CD4-positive, CD25-positive, alpha-beta regulatory T cell (primary cell): Measurements from ENCODE around the gene TFF2. TPM values are rescaled to one million over a fixed set of nuclear protein-coding genes. Genes with fewer than 3 reads are reported as not detected.

ENCODE experiments used
- ATAC-seq, 2 donors: fragments of 150-1000 bp; cut with Tn5 transposase; one replicate each; pipeline ENCODE4 v1.10.0; 2021; ENCODE audit warnings: low read depth in 2 of 2, moderate number of reproducible peaks in 2 of 2, moderate library complexity in 1 of 2
- DNase-seq, 3 donors: peaks; one replicate each; pipeline versions ENCODE4 v3.0.0 to v3.0.0-alpha.2; 2012 to 2022; ENCODE audit warnings: mixed read lengths in 1 of 3
- H3K27ac ChIP-seq: one replicate; pipeline ENCODE4 v1.7.0; 2013; ENCODE audit warnings: mild to moderate bottlenecking, low read length; ENCODE audit not compliant: insufficient read depth, poor library complexity, severe bottlenecking
- H3K27me3 ChIP-seq: one replicate; pipeline ENCODE4 v1.7.0; 2013; ENCODE audit warnings: low read length; ENCODE audit not compliant: control insufficient read depth, insufficient read depth
- H3K36me3 ChIP-seq: one replicate; pipeline ENCODE4 v1.7.0; 2013; ENCODE audit warnings: mild to moderate bottlenecking, low read length, moderate library complexity; ENCODE audit not compliant: control insufficient read depth, insufficient read depth
- H3K4me1 ChIP-seq: 2 replicates; pipeline ENCODE4 v1.7.0; 2013; ENCODE audit warnings: mild to moderate bottlenecking, low read length; ENCODE audit not compliant: insufficient read depth, control insufficient read depth, poor library complexity, severe bottlenecking
- H3K4me3 ChIP-seq: one replicate; pipeline ENCODE4 v1.7.0; 2013; ENCODE audit warnings: low read depth, mild to moderate bottlenecking, low read length, moderate library complexity
- H3K9me3 ChIP-seq, 2 experiments: 1 replicate in 1 of 2; 2 replicates in 1 of 2; pipeline ENCODE4 v1.7.0; 2013; ENCODE audit warnings: low read length in 2 of 2, mild to moderate bottlenecking in 1 of 2, moderate library complexity in 1 of 2; ENCODE audit not compliant: control insufficient read depth in 2 of 2
- H3K27ac Mint-ChIP-seq, 3 donors: one replicate each; pipeline ENCODE4 v1.8.0; 2020 to 2022; ENCODE audit warnings: mild to moderate bottlenecking in 3 of 3, mixed read lengths in 3 of 3, moderate library complexity in 2 of 3
- H3K27me3 Mint-ChIP-seq: one replicate; pipeline ENCODE4 v1.8.0; 2022; ENCODE audit warnings: mild to moderate bottlenecking, mixed read lengths
- H3K36me3 Mint-ChIP-seq: one replicate; pipeline ENCODE4 v1.8.0; 2020; ENCODE audit warnings: mixed read lengths
- H3K4me1 Mint-ChIP-seq, 4 donors: one replicate each; pipeline ENCODE4 v1.8.0; 2020 to 2022; ENCODE audit warnings: mixed read lengths in 4 of 4, mild to moderate bottlenecking in 1 of 4
- H3K4me3 Mint-ChIP-seq, 4 donors: one replicate each; pipeline ENCODE4 v1.8.0; 2020 to 2022; ENCODE audit warnings: mild to moderate bottlenecking in 4 of 4, mixed read lengths in 4 of 4, moderate library complexity in 3 of 4
- H3K9me3 Mint-ChIP-seq, 7 donors: one replicate each; pipeline ENCODE4 v1.8.0; 2020 to 2022; ENCODE audit warnings: mixed read lengths in 7 of 7, mild to moderate bottlenecking in 3 of 7, moderate library complexity in 2 of 7
- polyA plus RNA-seq, 4 donors: library from polyadenylated mRNA; unstranded; fragments of 300-500 nt; fragmentation: Illumina TruSeq; gene quantifications; one replicate each; pipeline ENCODE4 v1.2.3, GENCODE V29; 2021
- total RNA-seq: library from RNA; stranded (reverse); gene quantifications from one replicate; pipeline ENCODE4 v1.2.3, GENCODE V29; 2022

Gene TFF2
- total and polyA plus RNA-seq, 5 donors from 2014 or later: not detected

DNA sequence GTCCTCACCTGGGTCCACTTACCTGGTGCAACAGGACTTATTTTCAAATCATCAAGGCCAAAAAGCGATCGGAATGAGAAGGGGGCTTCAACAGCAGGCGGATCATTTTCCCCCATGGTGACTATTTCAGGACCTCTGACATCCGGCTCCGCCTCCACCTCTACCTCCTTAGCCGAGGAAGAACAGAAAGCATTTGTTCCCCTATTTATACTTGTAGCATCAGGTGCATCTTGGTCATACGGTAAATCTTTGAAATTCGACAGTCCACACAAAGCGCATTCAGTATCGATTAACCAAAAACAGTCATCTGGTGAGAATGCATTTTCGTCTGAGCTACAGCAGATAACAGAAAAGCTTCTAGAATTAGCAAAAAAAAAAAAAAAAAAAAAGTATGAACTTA is 44.5 kb upstream of the TFF2 start:
- Histone ChIP-seq H3K4me3 (no peak overlapping the region), H3K9me3 (no peaks in the 10 kb centered on the region), H3K27me3 (no peaks in the 10 kb centered on the region), H3K27ac (no peak overlapping the region), H3K36me3 (no peaks in the 10 kb centered on the region), H3K4me1 (peaks cover 33% of the 10 kb centered on the region)
- H3K4me3 Mint-ChIP-seq: no peak overlapping the region
- H3K27me3 Mint-ChIP-seq: no peaks in the 10 kb centered on the region
- DNase-seq (no peak), ATAC-seq (no peak)
- no peaks in the 10 kb centered on the region for H3K9me3 Mint-ChIP-seq
- peaks cover 20 to 60% (median 35%) of the 10 kb centered on the region in 4 donors for H3K4me1 Mint-ChIP-seq
- H3K36me3 Mint-ChIP-seq: no peaks in the 10 kb centered on the region
- peak overlapping the region in 2 of 3 donors; percentile 66 to 73 for H3K27ac Mint-ChIP-seq

DNA sequence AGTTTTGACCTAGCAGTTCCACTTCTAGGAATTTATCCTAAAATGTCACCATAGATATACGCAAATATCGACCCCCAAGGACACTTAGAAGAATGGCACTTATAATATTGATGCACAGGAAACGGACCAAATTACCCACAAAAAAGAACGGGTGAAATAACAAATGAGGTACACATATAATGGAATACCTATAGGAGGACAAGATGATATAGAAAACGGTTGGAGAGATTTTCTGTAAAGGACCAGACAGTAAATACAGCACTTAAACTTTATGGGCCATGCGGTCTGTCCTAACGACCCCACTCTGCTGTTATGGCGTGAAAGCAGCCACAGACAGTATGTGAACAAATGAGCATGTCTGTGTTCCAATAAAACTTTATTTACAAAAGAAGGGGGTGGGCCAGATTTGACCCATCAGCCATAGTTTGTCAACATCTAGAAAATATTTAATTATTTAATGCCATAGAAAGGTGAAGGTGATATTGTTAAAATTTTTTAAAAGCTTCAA is 42.7 kb upstream of the TFF2 start:
- H3K4me3 Mint-ChIP-seq: peak overlapping the region; percentile 16 to 51 (median 38)
- Histone ChIP-seq H3K9me3 (no peaks in the 10 kb centered on the region), H3K4me1 (peaks cover 18% of the 10 kb centered on the region), H3K27ac (peak overlapping the region; percentile 41), H3K36me3 (no peaks in the 10 kb centered on the region), H3K4me3 (peak overlapping the region; percentile 59), H3K27me3 (no peaks in the 10 kb centered on the region)
- ATAC-seq: no peak
- H3K9me3 Mint-ChIP-seq: no peaks in the 10 kb centered on the region
- H3K27ac Mint-ChIP-seq: peak overlapping the region; percentile 23 to 92 (median 47)
- DNase-seq: no peak
- H3K4me1 Mint-ChIP-seq: peaks cover 10 to 52% (median 25%) of the 10 kb centered on the region in 4 donors
- no peaks in the 10 kb centered on the region for H3K36me3 Mint-ChIP-seq
- H3K27me3 Mint-ChIP-seq: no peaks in the 10 kb centered on the region

DNA sequence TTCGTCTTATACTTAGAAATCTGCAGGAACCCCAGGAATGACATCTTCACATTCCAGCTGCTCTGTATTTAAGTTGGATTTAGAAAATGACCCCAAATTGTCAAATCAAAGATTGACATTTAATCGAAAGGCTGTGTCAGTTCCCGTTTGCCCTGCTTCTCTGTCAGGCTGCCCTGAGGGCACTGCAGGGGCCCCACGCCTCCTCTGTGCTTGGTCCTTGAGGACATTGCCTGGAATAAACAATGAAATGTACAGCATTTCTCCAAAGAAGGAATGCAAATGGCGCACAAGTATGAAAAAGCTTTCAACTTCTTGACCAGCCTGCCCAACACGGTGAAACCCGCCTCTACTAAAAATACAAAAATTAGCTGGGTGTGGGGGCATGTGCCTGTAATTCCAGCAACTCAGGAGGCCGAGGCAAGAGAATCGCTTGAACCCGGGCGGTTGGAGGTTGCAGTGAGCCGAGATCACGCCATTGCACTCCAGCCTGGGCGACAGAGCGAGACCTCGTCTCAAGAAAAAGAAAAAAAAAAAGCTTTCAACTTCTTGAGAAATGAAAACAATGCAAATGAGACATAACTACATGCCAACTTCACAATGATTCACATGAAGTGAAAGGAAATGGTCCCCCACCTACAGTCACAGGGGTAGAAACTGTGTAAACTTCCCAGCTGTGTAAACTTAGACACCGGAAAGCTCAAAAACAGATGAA is 42.1 kb upstream of the TFF2 start:
- H3K27me3 ChIP-seq: no peaks in the 10 kb centered on the region
- Mint-ChIP-seq H3K27ac (peak overlapping the region; percentile 23 to 92 (median 47)), H3K36me3 (no peaks in the 10 kb centered on the region), H3K27me3 (no peaks in the 10 kb centered on the region), H3K4me3 (peak overlapping the region; percentile 16 to 51 (median 38)), H3K4me1 (peaks cover 6 to 46% (median 20%) of the 10 kb centered on the region in 4 donors), H3K9me3 (no peaks in the 10 kb centered on the region)
- ATAC-seq (peak; percentile 94 to 97), DNase-seq (peak in 2 of 3 donors; percentile 40 to 81)
- peaks cover 12% of the 10 kb centered on the region for H3K4me1 ChIP-seq
- no peaks in the 10 kb centered on the region for H3K36me3 ChIP-seq
- peak overlapping the region; percentile 41 for H3K27ac ChIP-seq
- no peaks in the 10 kb centered on the region for H3K9me3 ChIP-seq
- peak overlapping the region; percentile 59 for H3K4me3 ChIP-seq

DNA sequence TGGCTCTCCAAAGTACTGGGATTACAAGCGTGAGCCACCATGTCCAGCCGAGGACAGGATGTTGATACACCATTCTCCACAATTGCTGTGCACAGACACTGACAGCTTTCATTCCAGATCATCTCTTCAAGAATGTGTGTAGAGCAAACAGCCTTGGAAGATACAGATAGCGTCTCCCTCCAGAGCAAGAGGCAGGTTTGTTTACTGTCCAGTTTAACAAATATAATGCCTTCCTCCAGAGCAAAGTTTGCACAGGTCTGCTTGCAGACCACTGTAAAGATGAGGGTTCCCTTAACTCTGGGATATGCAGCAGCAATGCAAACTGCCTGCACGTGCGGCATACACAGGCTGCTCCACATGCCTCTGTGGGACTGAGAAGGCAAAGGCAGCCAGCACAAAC is 40.5 kb upstream of the TFF2 start:
- peak overlapping the region in 2 of 3 donors; percentile 11 to 47 for H3K27ac Mint-ChIP-seq
- DNase-seq (no peak), ATAC-seq (no peak)
- no peaks in the 10 kb centered on the region for H3K27me3 Mint-ChIP-seq
- no peaks in the 10 kb centered on the region for H3K27me3 ChIP-seq
- no peaks in the 10 kb centered on the region for H3K36me3 ChIP-seq
- H3K9me3 Mint-ChIP-seq: no peaks in the 10 kb centered on the region
- H3K9me3 ChIP-seq: no peaks in the 10 kb centered on the region
- peaks cover 11 to 39% (median 19%) of the 10 kb centered on the region in 4 donors for H3K4me1 Mint-ChIP-seq
- H3K27ac ChIP-seq: no peak overlapping the region
- peaks cover 9% of the 10 kb centered on the region for H3K4me1 ChIP-seq
- no peak overlapping the region for H3K4me3 ChIP-seq
- no peaks in the 10 kb centered on the region for H3K36me3 Mint-ChIP-seq
- H3K4me3 Mint-ChIP-seq: no peak overlapping the region

DNA sequence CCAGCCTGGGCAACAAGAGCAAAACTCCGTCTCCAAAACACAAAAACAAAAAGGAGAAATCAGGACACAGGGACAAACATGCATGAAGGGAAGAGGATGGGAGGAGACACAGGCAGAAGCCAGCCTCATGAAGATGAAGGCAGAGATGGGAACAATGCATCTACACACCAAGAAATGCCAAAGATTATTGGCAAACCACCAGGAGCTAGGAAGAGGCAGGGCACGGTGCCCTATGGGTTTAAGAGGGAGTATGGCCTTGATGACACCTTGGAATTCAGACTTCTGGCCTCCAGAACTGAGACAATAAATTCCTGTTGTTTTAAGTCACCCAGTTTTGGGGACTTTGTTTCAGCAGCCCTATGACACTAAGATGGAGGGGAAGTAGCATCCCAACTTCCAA is 39.9 kb upstream of the TFF2 start:
- H3K4me3 Mint-ChIP-seq: no peak overlapping the region
- no peaks in the 10 kb centered on the region for H3K9me3 Mint-ChIP-seq
- no peaks in the 10 kb centered on the region for H3K36me3 Mint-ChIP-seq
- H3K36me3 ChIP-seq: no peaks in the 10 kb centered on the region
- DNase-seq (no peak), ATAC-seq (no peak)
- H3K4me1 Mint-ChIP-seq: peaks cover 11 to 41% (median 20%) of the 10 kb centered on the region in 4 donors
- no peaks in the 10 kb centered on the region for H3K9me3 ChIP-seq
- no peaks in the 10 kb centered on the region for H3K27me3 Mint-ChIP-seq
- H3K27ac ChIP-seq: no peak overlapping the region
- H3K4me1 ChIP-seq: peaks cover 9% of the 10 kb centered on the region
- no peaks in the 10 kb centered on the region for H3K27me3 ChIP-seq
- H3K27ac Mint-ChIP-seq: peak overlapping the region; percentile 47 to 76 (median 65)
- no peak overlapping the region for H3K4me3 ChIP-seq

DNA sequence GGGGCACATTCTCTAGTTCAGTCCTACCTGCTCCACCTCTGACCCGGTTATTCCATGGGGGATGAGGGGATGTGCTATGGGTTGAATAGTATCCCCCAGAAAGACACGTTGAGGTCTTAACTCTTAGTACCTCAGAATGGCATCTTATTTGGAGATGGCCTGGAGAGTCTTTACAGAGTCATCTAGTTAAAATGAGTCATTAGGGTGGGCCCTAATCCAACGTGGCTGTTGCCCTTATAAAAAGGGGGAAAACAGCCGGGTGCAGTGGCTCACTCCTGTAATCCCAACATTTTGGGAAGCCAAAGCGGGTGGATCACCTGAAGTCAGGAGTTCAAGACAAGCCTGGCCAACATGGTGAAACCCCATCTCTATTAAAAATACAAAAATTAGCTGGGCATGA is 39.4 kb upstream of the TFF2 start:
- Mint-ChIP-seq H3K4me1 (peaks cover 11 to 46% (median 22%) of the 10 kb centered on the region in 4 donors), H3K27me3 (no peaks in the 10 kb centered on the region), H3K27ac (no peak overlapping the region), H3K36me3 (no peaks in the 10 kb centered on the region), H3K4me3 (no peak overlapping the region), H3K9me3 (peaks cover 0 to 2% (median 0%) of the 10 kb centered on the region in 7 donors)
- peaks cover 11% of the 10 kb centered on the region for H3K4me1 ChIP-seq
- no peak for DNase-seq
- no peaks in the 10 kb centered on the region for H3K36me3 ChIP-seq
- H3K4me3 ChIP-seq: no peak overlapping the region
- H3K9me3 ChIP-seq: no peaks in the 10 kb centered on the region
- H3K27me3 ChIP-seq: no peaks in the 10 kb centered on the region
- no peak for ATAC-seq
- H3K27ac ChIP-seq: no peak overlapping the region

DNA sequence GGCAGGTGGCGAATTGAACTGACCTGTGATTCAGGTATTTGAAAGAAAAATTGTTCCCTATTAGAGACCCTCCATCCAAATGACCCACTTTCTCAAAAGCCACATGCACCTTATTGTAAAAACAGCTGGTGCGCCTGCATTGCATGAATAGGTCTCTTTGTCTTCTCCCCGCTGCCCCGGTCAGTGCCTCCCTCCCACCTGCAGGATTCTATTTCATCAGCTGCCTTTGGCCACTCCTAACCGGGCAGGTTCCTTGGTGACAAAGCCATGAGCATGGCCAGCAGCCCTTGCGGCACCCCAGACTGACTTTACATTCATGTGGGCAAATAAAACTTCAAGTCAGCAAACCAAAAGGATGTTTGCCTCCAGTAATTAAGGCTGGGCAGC is 38.6 kb upstream of the TFF2 start:
- H3K27ac ChIP-seq: no peak overlapping the region
- peaks cover 19% of the 10 kb centered on the region for H3K4me1 ChIP-seq
- Mint-ChIP-seq H3K27me3 (no peaks in the 10 kb centered on the region), H3K9me3 (peaks cover 0 to 3% (median 0%) of the 10 kb centered on the region in 7 donors), H3K4me3 (peak overlapping the region in 1 of 4 donors; percentile 15), H3K36me3 (no peaks in the 10 kb centered on the region), H3K27ac (peak overlapping the region in 1 of 3 donors; percentile 76), H3K4me1 (peaks cover 11 to 51% (median 25%) of the 10 kb centered on the region in 4 donors)
- no peaks in the 10 kb centered on the region for H3K27me3 ChIP-seq
- H3K36me3 ChIP-seq: no peaks in the 10 kb centered on the region
- ATAC-seq (no peak), DNase-seq (no peak)
- no peak overlapping the region for H3K4me3 ChIP-seq
- H3K9me3 ChIP-seq: no peaks in the 10 kb centered on the region
